ENCODE measurements around the gene MRPL45.
"Not testable (repeated sequence)": the region's sequence is repeated elsewhere in the genome, so short reads cannot be mapped to it uniquely, and the experiment has no call there.

DNA sequence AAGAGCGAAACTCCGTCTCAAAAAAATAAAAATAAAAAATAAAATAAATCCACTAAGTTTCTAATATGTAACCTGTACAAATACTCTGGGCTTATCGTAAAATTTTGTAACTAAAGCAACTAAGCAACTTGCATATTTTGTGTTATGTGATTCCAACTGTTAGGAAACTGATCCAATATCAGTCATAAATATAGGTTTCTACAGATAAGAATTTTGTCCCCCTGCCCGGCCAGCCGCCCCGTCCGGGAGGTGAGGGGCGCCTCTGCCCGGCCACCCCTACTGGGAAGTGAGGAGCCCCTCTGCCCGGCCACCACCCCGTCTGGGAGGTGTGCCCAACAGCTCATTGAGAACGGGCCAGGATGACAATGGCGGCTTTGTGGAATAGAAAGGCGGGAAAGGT, 43.8 kb upstream of the MRPL45 start:
- TF ChIP-seq CTCF, POLR2A (IDR thresholded peaks at IDR 0.05): not testable (repeated sequence)

All from lower leg skin (tissue), 3 donors.